GM19455 (cell line): ENCODE results near the gene PPFIA2.
"Not testable (repeated sequence)": the region's sequence is repeated elsewhere in the genome, so short reads cannot be mapped to it uniquely, and the experiment has no call there.

ENCODE experiments used
- ATAC-seq: cut with Tn5 transposase; IDR thresholded peaks from one replicate; pipeline ENCODE4 v1.9.1; 2021; ENCODE audit not compliant: unreplicated experiment

The PPFIA2 gene

DNA sequence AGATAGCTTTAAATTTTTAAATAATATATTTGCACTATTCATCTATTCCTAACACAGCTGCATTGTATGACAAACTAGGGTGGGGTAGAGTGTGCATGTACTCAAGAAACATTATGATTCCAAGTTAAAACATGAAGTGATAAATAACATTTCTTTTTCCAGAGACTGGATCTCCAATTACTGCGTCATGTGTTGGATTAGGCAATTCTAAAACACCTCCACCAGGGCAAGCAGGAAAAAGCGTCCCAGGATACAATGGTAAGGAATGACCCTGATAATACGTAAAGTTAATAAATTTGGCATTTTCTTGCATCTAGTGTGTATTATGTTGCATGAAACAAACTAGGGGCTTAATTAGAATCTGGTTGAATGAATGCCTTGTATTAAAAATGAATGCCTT, 542.4 kb downstream of the PPFIA2 start:
- ATAC-seq: no peak

- no peak for ATAC-seq
Observed at GRCh38 chr12:81212996-81213696, 546.0 kb downstream of the PPFIA2 start.

GRCh38 chr12:81211306-81211705, 547.8 kb downstream of the PPFIA2 start:
- no peak for ATAC-seq

- not testable (repeated sequence) for ATAC-seq
Observed at GRCh38 chr12:81209772-81210225, 549.4 kb downstream of the PPFIA2 start.

DNA sequence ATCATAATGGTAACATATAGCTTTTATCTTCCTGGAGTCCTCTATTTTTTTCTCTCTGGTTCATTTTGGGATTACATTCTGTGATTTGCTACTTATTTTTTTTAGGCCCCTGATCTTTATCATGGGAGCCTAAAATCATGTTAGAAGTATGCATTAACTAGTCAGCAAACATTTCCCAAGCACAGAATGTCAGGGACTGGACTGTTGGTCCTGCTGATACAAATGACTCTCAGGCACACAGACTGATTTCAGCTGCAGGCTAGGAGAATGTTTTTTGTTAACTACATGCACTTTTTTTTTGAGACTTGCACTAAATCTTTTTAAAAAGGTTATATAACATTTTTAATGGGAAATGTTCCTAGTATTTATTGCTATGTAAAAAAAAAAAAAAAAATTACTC, 550.1 kb downstream of the PPFIA2 start:
- ATAC-seq: no peak

DNA sequence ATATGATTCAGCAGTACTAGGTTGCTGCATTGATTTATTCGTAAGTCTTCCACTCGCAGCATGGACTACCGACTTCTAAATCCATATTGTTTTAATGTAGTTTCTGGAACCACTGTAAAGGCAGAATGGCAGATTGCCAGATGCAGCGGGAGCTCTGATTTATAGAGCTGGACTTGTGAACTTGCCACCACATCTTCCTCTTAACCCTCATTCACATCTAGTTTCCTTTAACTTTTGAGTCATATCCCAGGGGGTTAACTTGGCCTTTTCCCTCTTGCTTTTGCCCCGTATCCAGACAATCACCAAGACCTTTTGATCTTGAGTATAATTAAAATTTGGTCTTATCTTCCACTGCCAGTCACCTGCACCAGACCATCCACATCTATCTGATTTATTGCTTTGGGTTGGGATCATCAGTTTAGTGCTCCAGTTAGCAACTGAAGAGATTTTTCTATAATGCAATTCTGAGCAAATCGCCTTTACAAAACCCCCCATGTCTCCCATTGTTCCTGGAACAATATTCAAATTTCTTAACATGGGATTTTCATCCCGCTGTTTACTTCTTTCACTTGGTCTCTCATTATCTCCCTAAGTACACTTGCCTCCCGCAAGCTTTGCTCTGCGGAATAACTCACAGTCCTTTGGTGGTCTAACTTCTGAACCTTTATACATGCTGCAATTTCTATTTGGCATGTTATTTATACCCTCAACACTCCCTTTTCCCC, 550.8 kb downstream of the PPFIA2 start:
- ATAC-seq: no peak
